GM12874 (cell line): ENCODE measurements around the gene ALOX5.

Experiments
- CTCF ChIP-seq: IDR thresholded peaks from 2 replicates; pipeline ENCODE4 v1.5.1; 2011; ENCODE audit warnings: low read depth, mild to moderate bottlenecking, control low read depth, low read length, moderate library complexity; ENCODE audit not compliant: insufficient read depth

ALOX5 gene

GRCh38 chr10:45370202-45370955 is 3.6 kb upstream of the ALOX5 start:
- TF ChIP-seq CTCF: no peak

GRCh38 chr10:45371560-45371959 is 2.5 kb upstream of the ALOX5 start:
- no peak for TF ChIP-seq CTCF

GRCh38 chr10:45372251-45372951 is 1.6 kb upstream of the ALOX5 start:
- TF ChIP-seq CTCF: no peak

- TF ChIP-seq CTCF: no peak
Observed at GRCh38 chr10:45373003-45373575, 927 bp upstream of the ALOX5 start.

GRCh38 chr10:45374350-45375052 is 485 bp downstream of the ALOX5 start:
- no peak for TF ChIP-seq CTCF

- no peak for TF ChIP-seq CTCF
Observed at GRCh38 chr10:45375101-45375500, 1.1 kb downstream of the ALOX5 start.

- TF ChIP-seq CTCF: no peak
Observed at GRCh38 chr10:45375716-45376231, 1.8 kb downstream of the ALOX5 start.
